ENCODE data around the gene REM2. TPM values are rescaled to one million over a fixed set of nuclear protein-coding genes. Genes with fewer than 3 reads are reported as not detected.

Gene REM2
- total and polyA plus RNA-seq, 2 donors (not counting 1 experiment from before 2014, with no cell fraction given) = 0.06 to 0.17 TPM

- H3K9me3 ChIP-seq (ENCODE audit: control insufficient read depth, insufficient read depth, low read depth, low read length) = no peaks in the 10 kb centered on the region
- no peaks in the 10 kb centered on the region for H3K27me3 ChIP-seq (ENCODE audit: control insufficient read depth, insufficient read depth, low read length)
- no peak overlapping the region for H2AFZ ChIP-seq (ENCODE audit: low read length)
- H3K4me2 ChIP-seq (ENCODE audit: extremely low read depth, insufficient read depth, low read length) = no peak overlapping the region
- H3K27ac ChIP-seq (ENCODE audit: insufficient read depth, low read length) = no peak overlapping the region
- no peaks in the 10 kb centered on the region for H4K20me1 ChIP-seq (ENCODE audit: control insufficient read depth, extremely low read depth, insufficient read depth, low read length)
- no peak for DNase-seq (ENCODE audit: low read depth in 2 of 2)
- no peak overlapping the region for H3K4me3 ChIP-seq (replicated peaks in 1 of 4; ENCODE audit: control extremely low read depth in 1 of 4, insufficient read depth in 1 of 4, low read depth in 3 of 4, low read length in 4 of 4)
- H3K36me3 ChIP-seq (ENCODE audit: control insufficient read depth, insufficient read depth, low read length) = peaks cover 27% of the 10 kb centered on the region
- peaks cover 5% of the 10 kb centered on the region for H3K4me1 ChIP-seq (ENCODE audit: control insufficient read depth, extremely low read depth, insufficient read depth, low read length)
- no peak for TF ChIP-seq EZH2 (IDR thresholded peaks at IDR 0.05; ENCODE audit: low read length, missing control alignments)
- TF ChIP-seq, protein P1, sequence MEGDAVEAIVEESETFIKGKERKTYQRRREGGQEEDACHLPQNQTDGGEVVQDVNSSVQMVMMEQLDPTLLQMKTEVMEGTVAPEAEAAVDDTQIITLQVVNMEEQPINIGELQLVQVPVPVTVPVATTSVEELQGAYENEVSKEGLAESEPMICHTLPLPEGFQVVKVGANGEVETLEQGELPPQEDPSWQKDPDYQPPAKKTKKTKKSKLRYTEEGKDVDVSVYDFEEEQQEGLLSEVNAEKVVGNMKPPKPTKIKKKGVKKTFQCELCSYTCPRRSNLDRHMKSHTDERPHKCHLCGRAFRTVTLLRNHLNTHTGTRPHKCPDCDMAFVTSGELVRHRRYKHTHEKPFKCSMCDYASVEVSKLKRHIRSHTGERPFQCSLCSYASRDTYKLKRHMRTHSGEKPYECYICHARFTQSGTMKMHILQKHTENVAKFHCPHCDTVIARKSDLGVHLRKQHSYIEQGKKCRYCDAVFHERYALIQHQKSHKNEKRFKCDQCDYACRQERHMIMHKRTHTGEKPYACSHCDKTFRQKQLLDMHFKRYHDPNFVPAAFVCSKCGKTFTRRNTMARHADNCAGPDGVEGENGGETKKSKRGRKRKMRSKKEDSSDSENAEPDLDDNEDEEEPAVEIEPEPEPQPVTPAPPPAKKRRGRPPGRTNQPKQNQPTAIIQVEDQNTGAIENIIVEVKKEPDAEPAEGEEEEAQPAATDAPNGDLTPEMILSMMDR (conservative IDR thresholded peaks at IDR 0.05 in 1 of 2, IDR thresholded peaks at IDR 0.05 in 1 of 2; ENCODE audit: low read depth in 1 of 2, low read length in 2 of 2) = no peak
- no peaks in the 10 kb centered on the region for H3K79me2 ChIP-seq (ENCODE audit: control insufficient read depth, insufficient read depth, low read length)
- H3K9ac ChIP-seq (ENCODE audit: insufficient read depth, low read length) = no peak overlapping the region
Measured at GRCh38 chr14:22903742-22904087, 20.7 kb downstream of the REM2 start.

- Histone ChIP-seq H3K9ac (ENCODE audit: insufficient read depth, low read length) (no peak overlapping the region), H3K4me2 (ENCODE audit: extremely low read depth, insufficient read depth, low read length) (no peak overlapping the region), H4K20me1 (ENCODE audit: control insufficient read depth, extremely low read depth, insufficient read depth, low read length) (no peaks in the 10 kb centered on the region), H3K36me3 (ENCODE audit: control insufficient read depth, insufficient read depth, low read length) (peaks cover 27% of the 10 kb centered on the region), H3K27me3 (ENCODE audit: control insufficient read depth, insufficient read depth, low read length) (no peaks in the 10 kb centered on the region), H3K4me1 (ENCODE audit: control insufficient read depth, extremely low read depth, insufficient read depth, low read length) (no peaks in the 10 kb centered on the region), H2AFZ (ENCODE audit: low read length) (no peak overlapping the region), H3K9me3 (ENCODE audit: control insufficient read depth, insufficient read depth, low read depth, low read length) (no peaks in the 10 kb centered on the region), H3K27ac (ENCODE audit: insufficient read depth, low read length) (no peak overlapping the region), H3K79me2 (ENCODE audit: control insufficient read depth, insufficient read depth, low read length) (no peaks in the 10 kb centered on the region), H3K4me3 (replicated peaks in 1 of 4; ENCODE audit: control extremely low read depth in 1 of 4, insufficient read depth in 1 of 4, low read depth in 3 of 4, low read length in 4 of 4) (no peak overlapping the region)
- TF ChIP-seq, protein P1 (conservative IDR thresholded peaks at IDR 0.05 in 1 of 2, IDR thresholded peaks at IDR 0.05 in 1 of 2; ENCODE audit: low read depth in 1 of 2, low read length in 2 of 2) = no peak
- TF ChIP-seq EZH2 (IDR thresholded peaks at IDR 0.05; ENCODE audit: low read length, missing control alignments) = no peak
- no peak for DNase-seq (ENCODE audit: low read depth in 2 of 2)
Measured at GRCh38 chr14:22905627-22906026, 22.6 kb downstream of the REM2 start.

- TF ChIP-seq, protein P1 (conservative IDR thresholded peaks at IDR 0.05 in 1 of 2, IDR thresholded peaks at IDR 0.05 in 1 of 2; ENCODE audit: low read depth in 1 of 2, low read length in 2 of 2) = no peak
- no peak for TF ChIP-seq EZH2 (IDR thresholded peaks at IDR 0.05; ENCODE audit: low read length, missing control alignments)
Measured at GRCh38 chr14:22906073-22906472, 23.1 kb downstream of the REM2 start.

More at GRCh38 chr14:22906073-22906472, 23.1 kb downstream of the REM2 start:
- Histone ChIP-seq H3K9me3 (ENCODE audit: control insufficient read depth, insufficient read depth, low read depth, low read length) (no peaks in the 10 kb centered on the region), H3K4me3 (replicated peaks in 1 of 4; ENCODE audit: control extremely low read depth in 1 of 4, insufficient read depth in 1 of 4, low read depth in 3 of 4, low read length in 4 of 4) (no peak overlapping the region), H3K27me3 (ENCODE audit: control insufficient read depth, insufficient read depth, low read length) (no peaks in the 10 kb centered on the region), H3K27ac (ENCODE audit: insufficient read depth, low read length) (no peak overlapping the region), H3K9ac (ENCODE audit: insufficient read depth, low read length) (no peak overlapping the region), H3K4me1 (ENCODE audit: control insufficient read depth, extremely low read depth, insufficient read depth, low read length) (no peaks in the 10 kb centered on the region), H4K20me1 (ENCODE audit: control insufficient read depth, extremely low read depth, insufficient read depth, low read length) (no peaks in the 10 kb centered on the region), H3K4me2 (ENCODE audit: extremely low read depth, insufficient read depth, low read length) (no peak overlapping the region), H3K36me3 (ENCODE audit: control insufficient read depth, insufficient read depth, low read length) (peaks cover 27% of the 10 kb centered on the region), H2AFZ (ENCODE audit: low read length) (no peak overlapping the region), H3K79me2 (ENCODE audit: control insufficient read depth, insufficient read depth, low read length) (no peaks in the 10 kb centered on the region)
- no peak for DNase-seq (ENCODE audit: low read depth in 2 of 2)
